GM18520 (cell line): ENCODE data around the gene RHOXF1.
"Not testable (repeated sequence)": the region's sequence is repeated elsewhere in the genome, so short reads cannot be mapped to it uniquely, and the experiment has no call there.

Experiments
- ATAC-seq: cut with Tn5 transposase; IDR thresholded peaks from one replicate; pipeline ENCODE4 v1.9.1; 2021; ENCODE audit not compliant: unreplicated experiment

The RHOXF1 gene

GRCh38 chrX:120087289-120088017 is 28.3 kb downstream of the RHOXF1 start:
- no peak for ATAC-seq

GRCh38 chrX:120085553-120086185 is 30.0 kb downstream of the RHOXF1 start:
- ATAC-seq = not testable (repeated sequence)

GRCh38 chrX:120077590-120077989 is 38.1 kb downstream of the RHOXF1 start, which contains the start of gene RHOXF2B:
Gene RHOXF2B (minus strand): TSS chrX:120077690. CDS start chrX:120077552, 138 bp downstream.
- not testable (repeated sequence) for ATAC-seq

- ATAC-seq = not testable (repeated sequence)
These were observed 49.5 kb downstream of the RHOXF1 start for GRCh38 chrX:120066169-120066568.
